ENCODE results near the gene FGD2.

The FGD2 gene

GRCh38 chr6:37008484-37009465, 3.3 kb downstream of the FGD2 start:
- Histone ChIP-seq H3K9ac (no peak overlapping the region), H3K27ac (no peak overlapping the region), H3K4me3 (IDR thresholded peaks at IDR 0.05; ENCODE audit: insufficient read depth, low read depth, low read length) (no peak overlapping the region), H2AFZ (ENCODE audit: low read depth) (no peak overlapping the region), H3K79me2 (ENCODE audit: insufficient read depth, low read depth) (no peaks in the 10 kb centered on the region), H3K36me3 (ENCODE audit: insufficient read depth) (no peaks in the 10 kb centered on the region), H4K20me1 (ENCODE audit: insufficient read depth) (no peaks in the 10 kb centered on the region), H3K4me1 (ENCODE audit: low read depth, poor library complexity, severe bottlenecking) (no peaks in the 10 kb centered on the region), H3K27me3 (ENCODE audit: insufficient read depth, low read depth) (no peaks in the 10 kb centered on the region; the same call in 1 of the 2 replicates), H3K4me2 (no peak overlapping the region)
- TF ChIP-seq, protein P1, sequence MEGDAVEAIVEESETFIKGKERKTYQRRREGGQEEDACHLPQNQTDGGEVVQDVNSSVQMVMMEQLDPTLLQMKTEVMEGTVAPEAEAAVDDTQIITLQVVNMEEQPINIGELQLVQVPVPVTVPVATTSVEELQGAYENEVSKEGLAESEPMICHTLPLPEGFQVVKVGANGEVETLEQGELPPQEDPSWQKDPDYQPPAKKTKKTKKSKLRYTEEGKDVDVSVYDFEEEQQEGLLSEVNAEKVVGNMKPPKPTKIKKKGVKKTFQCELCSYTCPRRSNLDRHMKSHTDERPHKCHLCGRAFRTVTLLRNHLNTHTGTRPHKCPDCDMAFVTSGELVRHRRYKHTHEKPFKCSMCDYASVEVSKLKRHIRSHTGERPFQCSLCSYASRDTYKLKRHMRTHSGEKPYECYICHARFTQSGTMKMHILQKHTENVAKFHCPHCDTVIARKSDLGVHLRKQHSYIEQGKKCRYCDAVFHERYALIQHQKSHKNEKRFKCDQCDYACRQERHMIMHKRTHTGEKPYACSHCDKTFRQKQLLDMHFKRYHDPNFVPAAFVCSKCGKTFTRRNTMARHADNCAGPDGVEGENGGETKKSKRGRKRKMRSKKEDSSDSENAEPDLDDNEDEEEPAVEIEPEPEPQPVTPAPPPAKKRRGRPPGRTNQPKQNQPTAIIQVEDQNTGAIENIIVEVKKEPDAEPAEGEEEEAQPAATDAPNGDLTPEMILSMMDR (conservative IDR thresholded peaks at IDR 0.05; ENCODE audit: low read depth, low read length): no peak

DNA sequence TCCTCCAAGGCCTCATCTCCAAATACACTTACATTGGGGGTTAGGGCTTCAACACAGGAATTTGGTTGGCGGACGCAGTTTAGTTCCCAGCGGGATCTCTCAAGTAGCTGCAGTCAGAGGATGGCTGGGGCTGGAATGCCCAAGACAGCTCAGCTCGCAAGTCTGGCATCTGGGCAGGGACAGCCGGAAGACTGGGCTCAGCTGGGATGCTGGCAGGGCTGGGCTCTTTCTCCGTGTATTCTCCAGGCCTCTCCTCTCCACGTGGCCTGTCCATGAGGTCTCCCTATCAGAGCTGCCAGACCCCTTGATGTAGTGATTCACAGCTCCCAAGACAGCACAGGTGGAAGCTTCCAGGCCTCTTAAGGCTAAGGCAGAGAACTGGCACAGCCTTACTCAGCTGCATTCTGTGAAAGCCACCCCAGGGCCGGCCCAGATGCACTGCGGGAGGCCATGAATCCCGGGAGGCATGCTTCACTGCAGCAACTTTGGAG, 5.0 kb downstream of the FGD2 start:
- TF ChIP-seq, protein P1 (conservative IDR thresholded peaks at IDR 0.05; ENCODE audit: low read depth, low read length): no peak
- no peak overlapping the region for H3K9ac ChIP-seq
- no peak overlapping the region for H2AFZ ChIP-seq (ENCODE audit: low read depth)
- H3K4me1 ChIP-seq (ENCODE audit: low read depth, poor library complexity, severe bottlenecking): no peaks in the 10 kb centered on the region
- H3K4me3 ChIP-seq (IDR thresholded peaks at IDR 0.05; ENCODE audit: insufficient read depth, low read depth, low read length): no peak overlapping the region
- H3K4me2 ChIP-seq: no peak overlapping the region
- no peaks in the 10 kb centered on the region for H3K36me3 ChIP-seq (ENCODE audit: insufficient read depth)
- no peaks in the 10 kb centered on the region; the same call in 1 of the 2 replicates for H3K27me3 ChIP-seq (ENCODE audit: insufficient read depth, low read depth)
- H3K27ac ChIP-seq: no peak overlapping the region
- no peaks in the 10 kb centered on the region for H3K79me2 ChIP-seq (ENCODE audit: insufficient read depth, low read depth)
- H4K20me1 ChIP-seq (ENCODE audit: insufficient read depth): no peaks in the 10 kb centered on the region

GRCh38 chr6:37011656-37012378, 6.4 kb downstream of the FGD2 start:
- H3K27me3 ChIP-seq (ENCODE audit: insufficient read depth, low read depth): no peaks in the 10 kb centered on the region; the same call in 1 of the 2 replicates
- no peak overlapping the region for H3K27ac ChIP-seq
- no peaks in the 10 kb centered on the region for H3K79me2 ChIP-seq (ENCODE audit: insufficient read depth, low read depth)
- no peak overlapping the region for H2AFZ ChIP-seq (ENCODE audit: low read depth)
- TF ChIP-seq, protein P1 (conservative IDR thresholded peaks at IDR 0.05; ENCODE audit: low read depth, low read length): no peak
- H3K4me1 ChIP-seq (ENCODE audit: low read depth, poor library complexity, severe bottlenecking): no peaks in the 10 kb centered on the region
- no peak overlapping the region for H3K4me3 ChIP-seq (IDR thresholded peaks at IDR 0.05; ENCODE audit: insufficient read depth, low read depth, low read length)
- H4K20me1 ChIP-seq (ENCODE audit: insufficient read depth): no peaks in the 10 kb centered on the region
- H3K4me2 ChIP-seq: no peak overlapping the region
- H3K9ac ChIP-seq: no peak overlapping the region
- no peaks in the 10 kb centered on the region for H3K36me3 ChIP-seq (ENCODE audit: insufficient read depth)

GRCh38 chr6:37013516-37014491, 8.3 kb downstream of the FGD2 start:
- H4K20me1 ChIP-seq (ENCODE audit: insufficient read depth): no peaks in the 10 kb centered on the region
- no peaks in the 10 kb centered on the region; the same call in 1 of the 2 replicates for H3K27me3 ChIP-seq (ENCODE audit: insufficient read depth, low read depth)
- no peak overlapping the region for H3K9ac ChIP-seq
- H3K4me1 ChIP-seq (ENCODE audit: low read depth, poor library complexity, severe bottlenecking): peaks cover 11% of the 10 kb centered on the region
- no peak overlapping the region for H2AFZ ChIP-seq (ENCODE audit: low read depth)
- TF ChIP-seq, protein P1 (conservative IDR thresholded peaks at IDR 0.05; ENCODE audit: low read depth, low read length): no peak
- no peak overlapping the region for H3K4me3 ChIP-seq (IDR thresholded peaks at IDR 0.05; ENCODE audit: insufficient read depth, low read depth, low read length)
- no peak overlapping the region for H3K4me2 ChIP-seq
- H3K27ac ChIP-seq: no peak overlapping the region
- no peaks in the 10 kb centered on the region for H3K79me2 ChIP-seq (ENCODE audit: insufficient read depth, low read depth)
- H3K36me3 ChIP-seq (ENCODE audit: insufficient read depth): no peaks in the 10 kb centered on the region
